ENCODE results near the gene RNF213.

Gene RNF213

GRCh38 chr17:80441133-80441578, 180.5 kb downstream of the RNF213 start:
- DNase-seq, result no peak

GRCh38 chr17:80441598-80442322, 181.1 kb downstream of the RNF213 start:
- no peak for DNase-seq

- DNase-seq, result no peak
These were observed 181.6 kb downstream of the RNF213 start for GRCh38 chr17:80442323-80442659.

- DNase-seq, result no peak
These were observed 182.1 kb downstream of the RNF213 start for GRCh38 chr17:80442764-80443163.

- no peak for DNase-seq
These were observed 182.8 kb downstream of the RNF213 start for GRCh38 chr17:80443498-80443897.

- no peak for DNase-seq
These were observed 183.4 kb downstream of the RNF213 start for GRCh38 chr17:80443916-80444643.

- no peak for DNase-seq
These were observed 184.0 kb downstream of the RNF213 start for GRCh38 chr17:80444644-80444979.

GRCh38 chr17:80445007-80445725, 184.5 kb downstream of the RNF213 start:
- DNase-seq, result no peak

- no peak for DNase-seq
These were observed 185.1 kb downstream of the RNF213 start for GRCh38 chr17:80445726-80446110.

GRCh38 chr17:80446645-80447405, 186.2 kb downstream of the RNF213 start:
- DNase-seq, result no peak

- no peak for DNase-seq
These were observed 187.1 kb downstream of the RNF213 start for GRCh38 chr17:80447790-80448189.
